Body of pancreas (tissue), 4 donors: Measurements from ENCODE around the gene ITGBL1. TPM values are rescaled to one million over a fixed set of nuclear protein-coding genes. Genes with fewer than 3 reads are reported as not detected.

Source experiments
- ATAC-seq: fragments of 150-250 bp; one replicate; pipeline ENCODE4 v1.9.1; 2016
- DNase-seq, 4 donors: peaks; one replicate each; pipeline ENCODE4 v3.0.0-alpha.2; 2019
- H3K27ac ChIP-seq, 4 donors: fragments of 200-600 bp; sonication (generic); 1 replicate in 3 of 4; 2 replicates in 1 of 4; pipeline versions ENCODE4 v1.5.1 to v1.6.1; 2016 to 2019; ENCODE audit warnings: mild to moderate bottlenecking in 1 of 4, mixed read lengths in 1 of 4, moderate library complexity in 1 of 4
- H3K27me3 ChIP-seq, 2 donors: fragments of 200-600 bp; sonication (generic); one replicate each; pipeline ENCODE4 v1.6.0; 2016; ENCODE audit warnings: mild to moderate bottlenecking in 1 of 2
- H3K36me3 ChIP-seq, 2 donors: fragments of 200-600 bp; sonication (generic); replicated peaks in 1 of 2; 2 replicates each; pipeline ENCODE4 v1.5.1; 2016; ENCODE audit warnings: low read depth in 2 of 2; ENCODE audit not compliant: insufficient read depth in 1 of 2
- H3K4me1 ChIP-seq: fragments of 200-600 bp; sonication (generic); one replicate; pipeline ENCODE4 v1.6.0; 2016
- H3K4me3 ChIP-seq, 2 donors: fragments of 200-600 bp; sonication (generic); 1 replicate in 1 of 2; 2 replicates in 1 of 2; pipeline ENCODE4 v1.5.1; 2016 to 2019
- H3K9me3 ChIP-seq, 3 donors: fragments of 200-600 bp; sonication (generic); 1 replicate in 2 of 3; 2 replicates in 1 of 3; pipeline ENCODE4 v1.5.1; 2016
- POLR2A ChIP-seq, 3 donors: fragments of 450-650 bp; IDR thresholded peaks; one replicate each; pipeline ENCODE4 v1.6.1; 2016; ENCODE audit warnings: antibody characterized with exemption in 3 of 3, mild to moderate bottlenecking in 2 of 3
- WGBS, 2 donors: methylation state at CpG; one replicate each; pipeline ENCODE4 v1.1.5; 2017; 5-methylcytosine and 5-hydroxymethylcytosine counted together
- intact Hi-C: fragments of 100-400 bp; cut with DNase I; formaldehyde crosslinking; loops from one replicate; pipeline ENCODE4 v1.15.1; 2023
- total RNA-seq, 2 donors: library from RNA; depleted of rRNA; stranded (reverse); fragments of >200 nt; gene quantifications; one replicate each; pipeline ENCODE4 v1.1.0, GENCODE V29; 2016
- TF ChIP-seq, protein P1 (sequence below), 7 experiments: fragments of 450-650 bp in 4 of 7; fragments of 200-600 bp in 3 of 7; sonication (generic) in 3 of 7; IDR thresholded peaks; one replicate each; pipeline ENCODE4 v1.5.1; 2016 to 2019; ENCODE audit warnings: antibody characterized with exemption in 7 of 7

Gene ITGBL1
- total RNA-seq, 2 donors from 2014 or later = 1.3 to 10.4 TPM

GRCh38 chr13:101621099-101621498, 168.6 kb downstream of the ITGBL1 start:
- no peak for ATAC-seq
- H3K27ac ChIP-seq = no peak overlapping the region
- intact Hi-C loops = no loop called here

GRCh38 chr13:101623470-101624209, 171.2 kb downstream of the ITGBL1 start:
- intact Hi-C loops = no loop called here
- ATAC-seq (no peak), DNase-seq (no peak)
- Histone ChIP-seq H3K4me1 (no peaks in the 10 kb centered on the region), H3K9me3 (no peaks in the 10 kb centered on the region), H3K36me3 (no peaks in the 10 kb centered on the region), H3K27me3 (no peaks in the 10 kb centered on the region), H3K27ac (no peak overlapping the region), H3K4me3 (no peak overlapping the region)
- TF ChIP-seq POLR2A (IDR thresholded peaks at IDR 0.05) = no peak
- TF ChIP-seq, protein P1, sequence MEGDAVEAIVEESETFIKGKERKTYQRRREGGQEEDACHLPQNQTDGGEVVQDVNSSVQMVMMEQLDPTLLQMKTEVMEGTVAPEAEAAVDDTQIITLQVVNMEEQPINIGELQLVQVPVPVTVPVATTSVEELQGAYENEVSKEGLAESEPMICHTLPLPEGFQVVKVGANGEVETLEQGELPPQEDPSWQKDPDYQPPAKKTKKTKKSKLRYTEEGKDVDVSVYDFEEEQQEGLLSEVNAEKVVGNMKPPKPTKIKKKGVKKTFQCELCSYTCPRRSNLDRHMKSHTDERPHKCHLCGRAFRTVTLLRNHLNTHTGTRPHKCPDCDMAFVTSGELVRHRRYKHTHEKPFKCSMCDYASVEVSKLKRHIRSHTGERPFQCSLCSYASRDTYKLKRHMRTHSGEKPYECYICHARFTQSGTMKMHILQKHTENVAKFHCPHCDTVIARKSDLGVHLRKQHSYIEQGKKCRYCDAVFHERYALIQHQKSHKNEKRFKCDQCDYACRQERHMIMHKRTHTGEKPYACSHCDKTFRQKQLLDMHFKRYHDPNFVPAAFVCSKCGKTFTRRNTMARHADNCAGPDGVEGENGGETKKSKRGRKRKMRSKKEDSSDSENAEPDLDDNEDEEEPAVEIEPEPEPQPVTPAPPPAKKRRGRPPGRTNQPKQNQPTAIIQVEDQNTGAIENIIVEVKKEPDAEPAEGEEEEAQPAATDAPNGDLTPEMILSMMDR (IDR thresholded peaks at IDR 0.05) = no peak
- WGBS, 2 donors = 65 to 71% methylated on average over 2 of the region's 2 CpGs

More at GRCh38 chr13:101621099-101621498, 168.6 kb downstream of the ITGBL1 start:
- WGBS, 2 donors = 46 to 55% methylated on average over 2 of the region's 2 CpGs
- no peak for DNase-seq
- H3K36me3 ChIP-seq = no peaks in the 10 kb centered on the region
- no peaks in the 10 kb centered on the region for H3K4me1 ChIP-seq
- no peaks in the 10 kb centered on the region for H3K9me3 ChIP-seq
- H3K4me3 ChIP-seq = no peak overlapping the region
- TF ChIP-seq, protein P1 (IDR thresholded peaks at IDR 0.05) = no peak
- no peak for TF ChIP-seq POLR2A (IDR thresholded peaks at IDR 0.05)
- H3K27me3 ChIP-seq = no peaks in the 10 kb centered on the region

DNA sequence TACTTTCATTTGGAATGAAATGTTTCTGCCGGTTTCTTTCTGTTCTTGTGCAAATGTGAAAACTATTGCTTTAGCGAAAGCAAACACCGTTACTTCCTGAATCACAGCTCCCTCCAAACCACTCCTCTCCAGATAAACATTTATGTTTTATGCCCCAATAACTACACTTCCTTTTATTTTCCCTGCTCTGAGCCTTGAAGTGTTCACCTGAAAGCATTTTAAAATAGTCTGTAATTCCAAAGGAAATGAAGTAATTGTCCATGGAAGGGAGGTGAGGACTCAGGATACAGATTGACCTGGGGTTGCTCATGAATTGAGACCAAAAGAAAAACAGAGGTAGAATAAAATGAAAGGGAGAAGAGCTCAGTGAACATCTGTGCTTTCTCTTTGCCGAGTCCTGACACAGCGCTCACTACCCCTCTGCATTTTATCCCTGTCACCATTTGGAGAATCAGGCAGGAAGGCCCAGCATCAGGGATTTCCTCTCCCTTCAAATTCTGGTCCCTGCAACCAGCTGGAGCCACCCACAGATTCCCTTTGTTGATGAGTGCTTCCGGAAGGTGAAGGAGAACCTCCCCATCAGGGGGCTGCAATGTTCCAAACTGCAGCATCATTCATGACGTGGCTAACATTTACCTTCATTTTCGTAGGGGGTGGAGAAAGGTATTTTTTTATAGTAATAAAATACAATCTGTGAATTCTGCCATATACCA, 171.9 kb downstream of the ITGBL1 start:
- TF ChIP-seq, protein P1 (IDR thresholded peaks at IDR 0.05) = no peak
- no peak for TF ChIP-seq POLR2A (IDR thresholded peaks at IDR 0.05)
- no peaks in the 10 kb centered on the region for H3K9me3 ChIP-seq
- H3K4me3 ChIP-seq = no peak overlapping the region
- no peak overlapping the region for H3K27ac ChIP-seq
- no peaks in the 10 kb centered on the region for H3K36me3 ChIP-seq
- 35 to 41% methylated on average over 8 of the region's 8 CpGs for WGBS, 2 donors
- DNase-seq (no peak), ATAC-seq (no peak)
- no peaks in the 10 kb centered on the region for H3K4me1 ChIP-seq
- intact Hi-C loops = no loop called here
- H3K27me3 ChIP-seq = no peaks in the 10 kb centered on the region

DNA sequence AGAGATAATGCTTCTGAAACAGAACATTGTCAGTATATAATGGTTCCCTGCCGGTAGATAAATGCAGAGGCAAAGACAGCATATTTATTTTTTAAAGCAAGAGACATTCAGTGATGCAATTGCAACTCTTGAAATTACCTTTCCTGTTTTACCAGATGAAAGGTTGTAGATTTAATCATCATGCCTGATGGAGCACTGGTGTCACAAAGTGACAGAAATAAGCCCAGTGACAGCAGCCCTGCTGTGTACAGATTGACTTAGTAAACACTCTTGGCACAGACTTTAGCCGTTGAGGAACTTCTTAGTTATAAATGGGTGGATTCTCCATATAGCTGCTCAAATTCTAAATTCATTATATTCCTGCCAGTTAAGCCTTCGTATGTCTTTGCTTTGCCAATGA, 172.5 kb downstream of the ITGBL1 start:
- no peak overlapping the region for H3K27ac ChIP-seq
- 42 to 53% methylated on average over 3 of the region's 3 CpGs for WGBS, 2 donors
- H3K9me3 ChIP-seq = no peaks in the 10 kb centered on the region

More for the DNA sequence above, 172.5 kb downstream of the ITGBL1 start:
- TF ChIP-seq, protein P1 (IDR thresholded peaks at IDR 0.05) = no peak
- no peak for TF ChIP-seq POLR2A (IDR thresholded peaks at IDR 0.05)
- no peak for ATAC-seq
- no peaks in the 10 kb centered on the region for H3K27me3 ChIP-seq
- no peaks in the 10 kb centered on the region for H3K4me1 ChIP-seq
- no peak overlapping the region for H3K4me3 ChIP-seq
- H3K36me3 ChIP-seq = no peaks in the 10 kb centered on the region
- no peak for DNase-seq
- intact Hi-C loops = no loop called here
